GM19351 (cell line): ENCODE data around the gene MTUS2.

Source experiments
- ATAC-seq: cut with Tn5 transposase; IDR thresholded peaks from one replicate; pipeline ENCODE4 v1.9.1; 2021; ENCODE audit warnings: mild to moderate bottlenecking, moderate library complexity; ENCODE audit not compliant: unreplicated experiment

Gene MTUS2

DNA sequence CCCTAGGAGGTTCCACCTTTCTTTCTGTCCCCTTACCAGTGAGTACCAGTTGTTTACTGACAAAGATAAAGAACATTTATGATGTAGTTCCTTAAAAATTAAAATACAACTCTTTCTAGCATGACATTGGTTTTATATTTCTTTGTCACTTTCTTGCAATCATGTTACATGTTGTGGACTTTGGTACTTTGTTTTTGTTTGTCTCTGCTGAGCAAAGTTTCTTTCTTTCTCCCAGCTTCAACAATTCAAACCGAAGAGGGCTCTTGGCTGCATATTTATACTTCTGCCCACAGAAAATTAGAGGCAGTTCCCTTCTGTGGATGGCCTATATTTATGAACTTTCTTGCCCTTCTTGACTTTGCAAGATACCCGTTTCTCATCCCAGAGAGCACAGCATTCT is 201.2 kb downstream of the MTUS2 start:
- no peak for ATAC-seq

DNA sequence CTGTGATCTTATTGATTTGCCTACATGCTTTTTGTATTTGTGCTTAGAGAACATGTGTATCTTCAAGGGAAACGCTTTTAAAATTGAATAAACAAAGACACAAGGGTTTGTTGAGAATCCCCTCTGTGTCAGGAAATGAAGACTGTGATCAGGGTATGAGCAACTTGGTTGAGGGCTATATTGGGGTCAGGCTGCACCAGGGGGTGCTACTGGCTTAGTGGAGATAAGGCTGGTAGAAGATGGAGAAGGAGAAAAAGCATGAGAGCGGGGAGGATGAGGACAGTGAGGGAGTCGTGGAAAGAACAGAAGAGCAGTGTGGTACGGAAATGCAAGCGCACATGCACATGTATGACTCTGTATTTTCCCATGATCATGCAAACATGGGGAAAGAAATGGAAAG is 201.6 kb downstream of the MTUS2 start:
- no peak for ATAC-seq

DNA sequence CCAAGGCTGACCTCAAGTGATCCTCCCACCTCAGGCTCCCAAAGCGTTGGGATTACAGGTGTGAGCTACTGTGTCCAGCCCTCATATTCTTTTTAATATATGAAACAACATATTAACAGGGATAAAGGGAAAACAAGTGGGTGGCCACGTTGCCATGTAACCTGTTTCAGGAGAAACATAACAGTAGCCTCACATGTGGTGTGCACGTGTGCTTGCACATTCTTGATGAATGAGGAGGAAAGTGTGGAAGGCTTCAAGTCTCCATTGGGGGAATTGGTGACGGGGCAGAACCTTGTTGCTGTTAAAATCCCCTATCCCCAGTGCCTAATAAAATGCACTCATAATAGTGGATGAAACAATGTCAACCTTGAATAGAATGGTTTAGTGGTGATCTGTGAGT is 202.3 kb downstream of the MTUS2 start:
- ATAC-seq = no peak

DNA sequence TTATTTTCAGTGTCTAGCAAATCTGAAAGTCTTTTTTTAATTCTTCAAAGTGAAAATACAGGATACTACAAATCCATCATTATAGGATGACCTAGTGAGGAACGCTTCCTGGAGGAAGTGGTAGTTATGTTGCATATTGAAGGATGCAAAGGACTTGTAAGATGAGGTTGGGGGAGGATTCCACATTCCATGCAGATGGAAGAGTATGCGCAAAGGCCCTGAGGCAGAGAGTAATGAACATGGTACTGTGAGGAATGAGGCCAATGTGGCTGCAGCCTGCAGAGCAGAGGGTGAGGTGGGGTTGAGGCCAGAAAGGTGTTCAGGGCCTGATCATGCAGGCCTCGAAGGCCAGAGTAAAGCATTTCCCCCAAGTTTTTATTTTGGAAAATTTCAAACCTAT is 202.8 kb downstream of the MTUS2 start:
- ATAC-seq = no peak

DNA sequence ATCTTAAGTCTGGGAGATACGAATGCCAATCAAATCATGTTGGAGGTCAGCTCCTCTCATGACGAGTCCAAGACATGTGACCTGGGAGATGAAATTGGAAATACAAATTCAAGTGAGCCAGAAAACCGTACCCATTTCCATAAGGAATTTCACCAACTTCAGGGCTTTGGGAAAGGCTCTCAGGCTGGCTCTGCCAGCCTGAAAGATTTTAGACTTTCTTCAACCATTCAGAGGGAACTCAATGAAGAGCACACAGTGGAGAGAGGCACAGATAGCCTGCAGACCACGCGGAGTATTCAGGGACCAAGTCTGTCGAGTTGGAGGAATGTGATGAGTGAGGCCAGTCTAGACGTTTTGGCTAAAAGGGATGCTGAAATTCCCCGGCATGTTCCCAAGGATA is 204.6 kb downstream of the MTUS2 start:
- ATAC-seq = no peak

DNA sequence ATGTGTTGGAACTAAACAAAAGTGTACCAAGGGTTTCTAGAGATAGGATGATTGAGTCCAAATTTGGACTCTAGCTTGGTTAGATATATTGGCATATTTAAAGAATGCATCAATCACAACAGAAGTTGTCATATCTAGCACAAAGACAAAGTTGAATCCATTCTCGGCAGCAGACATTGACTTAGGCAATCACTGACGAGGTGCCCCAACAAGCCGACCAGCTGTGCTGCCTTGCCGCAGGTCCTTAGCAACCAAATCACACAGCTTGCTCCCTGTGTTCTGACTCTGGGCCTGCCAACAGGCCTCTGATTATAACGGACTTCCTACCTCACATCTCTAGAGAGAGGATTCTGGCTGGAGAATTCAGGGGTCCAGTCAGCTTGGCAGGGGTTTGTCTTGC is 208.7 kb downstream of the MTUS2 start:
- no peak for ATAC-seq

DNA sequence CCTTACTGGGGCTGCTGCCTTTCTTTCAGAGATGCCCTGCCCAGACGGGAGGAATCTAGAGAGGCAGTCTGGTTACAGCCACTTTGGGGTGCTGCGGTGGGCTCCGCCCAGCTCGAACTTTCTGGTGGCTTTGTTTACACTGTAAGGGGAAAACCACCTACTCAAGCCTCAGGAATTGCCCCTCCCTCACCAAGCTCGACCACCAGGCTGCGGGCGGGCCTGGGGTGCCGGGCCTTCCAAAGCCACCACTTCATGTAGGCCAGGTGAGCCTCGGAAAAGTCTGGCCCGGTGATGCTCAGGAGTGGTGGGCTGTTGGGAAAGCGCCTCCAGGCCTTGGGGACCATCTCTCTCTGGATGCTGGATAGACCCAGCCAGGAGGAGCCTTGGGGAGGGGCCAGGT is 218.6 kb downstream of the MTUS2 start:
- no peak for ATAC-seq

DNA sequence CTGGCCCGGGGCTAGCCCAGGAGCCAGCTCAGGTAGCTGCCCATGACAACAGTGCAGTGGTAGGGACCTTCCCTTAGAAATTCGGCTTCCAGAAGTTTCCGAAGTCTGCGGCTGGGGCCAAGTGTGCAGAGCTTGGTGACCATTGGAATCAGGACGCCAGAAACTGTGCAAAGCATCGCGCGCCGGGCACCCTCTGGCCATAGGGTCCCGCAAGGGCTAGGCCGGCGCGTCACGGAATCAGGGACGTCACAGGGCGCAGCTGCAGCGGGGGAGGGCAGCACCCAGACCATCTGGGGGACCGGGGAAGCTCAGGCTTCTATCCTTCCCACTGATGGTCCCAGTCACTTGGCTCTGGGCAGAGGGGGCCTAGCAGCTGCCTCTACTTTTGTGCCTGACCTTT is 219.1 kb downstream of the MTUS2 start:
- ATAC-seq = no peak

DNA sequence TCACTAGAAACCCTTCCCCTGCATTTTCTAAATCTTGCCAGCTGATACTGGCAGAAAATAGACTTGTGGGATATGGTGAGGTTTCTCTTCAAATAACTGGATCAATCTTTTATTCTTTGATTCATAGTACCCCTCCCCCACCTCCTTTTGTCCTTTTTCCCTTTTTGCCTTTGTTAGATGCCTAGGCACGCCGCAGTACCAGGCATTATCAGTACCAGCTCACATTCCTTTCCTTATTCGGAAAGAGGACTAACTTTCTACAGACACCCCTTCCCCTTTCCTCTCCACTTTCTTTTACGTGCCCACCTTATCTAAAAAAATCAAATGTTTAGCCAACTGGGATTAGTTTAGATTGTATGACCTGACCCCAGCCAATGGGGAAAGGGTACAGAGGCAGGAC is 226.4 kb downstream of the MTUS2 start:
- no peak for ATAC-seq

DNA sequence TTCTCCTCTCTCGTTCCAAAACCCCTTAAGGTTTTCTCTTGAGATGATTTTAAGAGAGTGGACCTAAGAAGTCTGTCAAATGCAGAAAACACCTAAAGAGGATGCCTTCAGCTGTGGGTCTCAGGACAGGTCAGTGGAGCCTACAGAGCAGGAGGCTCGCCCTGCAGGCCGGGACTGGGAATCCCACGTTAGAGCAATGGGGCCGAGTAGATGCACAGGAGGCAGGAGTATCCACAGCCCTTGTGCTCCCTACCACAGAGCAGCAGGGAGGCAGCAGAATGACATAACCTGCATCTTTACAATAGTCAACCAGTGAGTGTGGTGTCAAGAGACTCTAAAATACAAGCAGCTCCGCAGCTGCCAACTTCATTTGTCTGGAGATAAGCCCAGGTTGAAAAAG is 229.4 kb downstream of the MTUS2 start:
- no peak for ATAC-seq

DNA sequence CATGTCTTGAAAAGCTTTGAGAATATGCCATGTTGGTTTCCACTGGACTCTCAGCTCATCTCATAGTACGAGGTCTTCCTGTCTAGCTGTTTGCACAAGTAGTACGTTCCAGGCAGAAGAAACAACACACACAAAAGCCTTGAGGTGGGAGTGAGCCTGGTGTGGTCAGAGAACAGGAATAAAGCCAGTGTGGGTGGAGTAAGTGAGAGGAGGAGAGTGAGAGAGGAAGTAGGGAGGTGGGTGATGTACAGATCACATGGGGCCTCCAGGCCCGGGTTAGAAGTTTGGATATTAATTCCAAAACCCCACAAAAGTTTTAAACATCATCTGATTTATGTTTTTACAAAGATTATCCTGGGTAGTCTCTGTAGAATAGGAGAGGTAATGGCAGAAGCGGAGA is 230.6 kb downstream of the MTUS2 start:
- ATAC-seq = no peak

DNA sequence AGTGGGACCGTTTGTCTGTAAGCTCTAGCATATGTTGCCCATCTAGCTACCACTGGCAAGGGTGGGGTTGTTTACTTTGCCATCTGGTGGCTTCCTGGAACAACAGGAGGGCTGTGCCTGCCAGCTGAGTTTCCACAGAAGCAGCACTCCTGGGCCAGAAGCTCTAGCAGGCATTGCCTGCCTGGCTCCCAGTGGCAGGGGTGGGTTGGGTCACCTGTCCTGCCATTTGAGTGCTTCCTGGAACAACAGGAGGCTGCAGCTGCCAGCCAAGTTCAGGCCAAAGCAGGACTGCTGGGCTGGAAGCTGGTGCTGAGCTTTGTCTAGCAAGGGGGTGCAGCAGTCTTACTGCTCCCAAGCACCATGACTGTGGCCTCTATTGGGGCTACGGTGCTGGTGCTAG is 239.7 kb downstream of the MTUS2 start:
- no peak for ATAC-seq

DNA sequence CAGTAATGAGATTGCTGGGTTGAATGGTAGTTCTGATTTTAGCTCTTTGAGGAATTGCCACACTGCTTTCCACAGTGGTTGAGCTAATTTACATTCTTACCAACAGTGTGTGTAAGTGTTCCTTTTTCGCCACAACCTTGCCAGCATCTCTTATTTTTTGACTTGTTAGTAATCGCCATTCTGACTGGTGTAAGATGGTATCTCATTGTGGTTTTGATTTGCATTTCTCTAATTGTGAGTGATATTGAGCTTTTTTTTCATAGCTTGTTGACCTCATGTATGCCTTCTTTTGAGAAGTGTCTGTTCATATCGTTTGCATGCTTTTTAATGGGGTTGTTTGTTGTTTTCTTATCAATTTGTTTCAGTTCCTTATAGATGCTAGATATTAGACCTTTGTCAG is 245.0 kb downstream of the MTUS2 start:
- ATAC-seq = no peak

DNA sequence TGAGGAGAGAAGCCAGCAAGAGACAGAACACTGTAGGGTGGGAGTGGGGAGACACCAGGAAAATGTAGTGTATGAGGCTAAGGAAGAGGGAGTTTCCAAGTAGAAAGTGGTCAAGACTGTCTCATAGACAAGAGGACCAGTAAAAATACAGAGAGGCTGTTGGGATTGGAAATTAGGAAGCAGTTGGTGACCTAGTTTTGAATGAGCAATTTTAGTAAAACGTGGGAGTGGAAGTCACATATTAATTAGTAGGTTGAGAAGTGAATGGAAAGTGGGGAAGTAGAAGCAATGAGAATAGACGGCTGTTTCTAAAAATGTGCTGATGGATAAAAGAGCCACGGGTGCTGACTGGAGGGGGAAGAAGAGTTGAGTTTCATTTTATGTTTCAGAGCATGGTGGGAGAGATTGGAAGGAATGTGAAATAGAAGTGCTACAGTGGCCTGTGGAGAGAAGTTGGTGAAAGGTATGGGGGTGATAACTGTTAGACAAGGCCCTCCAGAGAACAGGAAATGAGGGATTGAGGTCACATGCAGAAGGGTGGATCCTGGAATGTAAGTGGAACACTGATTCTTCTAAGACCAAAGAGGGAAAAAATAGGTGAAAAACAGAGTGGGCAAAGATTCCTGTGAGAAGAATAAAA is 247.3 kb downstream of the MTUS2 start:
- no peak for ATAC-seq

DNA sequence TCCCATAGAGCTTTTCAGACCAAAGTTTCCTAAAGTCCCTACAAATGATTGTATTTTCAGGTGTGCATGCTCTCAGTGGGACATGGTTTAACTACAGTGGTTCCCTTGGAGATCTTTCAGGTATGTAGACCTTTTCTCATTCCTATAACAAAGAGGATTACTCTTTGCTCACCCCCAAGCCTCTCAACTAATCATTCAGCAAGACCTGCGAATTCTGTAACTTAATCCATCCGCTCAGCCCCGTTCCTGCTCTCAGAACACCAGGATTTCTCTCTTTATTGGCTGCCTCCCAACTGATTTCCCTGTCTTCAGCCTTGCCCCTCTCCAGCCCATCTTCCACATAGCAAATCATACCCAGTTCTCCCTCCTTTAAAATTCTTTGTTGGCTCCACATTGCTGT is 253.6 kb downstream of the MTUS2 start:
- ATAC-seq = no peak

DNA sequence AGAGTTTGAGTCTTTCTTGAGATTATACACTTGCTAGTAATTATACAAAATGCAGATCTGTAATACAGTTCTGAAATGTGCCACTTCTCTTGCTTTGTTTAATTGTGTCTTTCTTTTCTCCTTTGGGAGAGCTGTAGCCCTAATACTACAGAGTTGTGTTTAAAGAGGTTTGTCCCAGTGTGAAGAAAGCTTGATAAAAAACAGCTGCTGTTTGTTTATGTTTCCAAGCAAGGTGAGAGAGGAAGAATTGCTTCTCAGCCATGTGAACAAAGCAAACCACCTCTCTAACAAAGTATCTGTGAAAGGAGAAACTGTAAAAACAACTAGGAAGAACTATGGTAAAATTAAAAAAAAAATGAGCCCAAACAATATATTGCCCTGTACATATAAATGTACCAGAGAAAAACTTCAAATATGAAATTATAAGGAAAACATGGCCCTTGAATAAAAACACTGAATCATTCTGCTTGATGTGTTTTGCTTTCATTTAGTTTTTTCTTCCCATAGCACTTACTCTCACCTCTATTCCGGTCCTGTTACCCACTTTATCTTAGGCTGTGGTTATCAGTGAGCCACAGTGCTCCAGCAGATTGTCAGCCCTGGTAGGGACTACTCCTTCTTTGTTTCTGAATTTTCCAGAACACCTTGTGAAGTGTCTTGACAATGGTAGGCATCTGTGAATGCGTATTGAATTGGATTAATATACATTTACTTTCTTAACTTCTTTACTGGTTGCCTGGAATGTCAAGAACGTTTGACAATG is 257.1 kb downstream of the MTUS2 start:
- no peak for ATAC-seq

DNA sequence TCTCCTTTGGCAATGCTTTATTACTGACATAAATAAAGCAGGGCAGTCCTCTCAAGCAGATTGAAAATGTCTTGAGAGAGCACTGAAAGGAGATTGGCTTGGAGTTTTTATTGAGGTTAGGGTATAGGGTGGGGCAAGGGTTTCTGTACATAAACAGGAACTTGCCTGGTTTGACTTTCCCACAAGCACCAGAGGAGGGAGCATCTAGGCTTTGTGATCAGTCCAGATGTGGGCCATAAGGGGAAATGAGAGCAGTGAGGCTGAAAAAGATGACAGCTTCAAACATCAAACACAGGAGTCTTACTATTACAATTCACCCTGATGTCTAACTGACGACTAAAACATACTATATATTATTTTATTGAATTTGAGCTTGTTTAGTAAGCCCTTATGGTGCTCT is 260.9 kb downstream of the MTUS2 start:
- ATAC-seq = peak; percentile 98

DNA sequence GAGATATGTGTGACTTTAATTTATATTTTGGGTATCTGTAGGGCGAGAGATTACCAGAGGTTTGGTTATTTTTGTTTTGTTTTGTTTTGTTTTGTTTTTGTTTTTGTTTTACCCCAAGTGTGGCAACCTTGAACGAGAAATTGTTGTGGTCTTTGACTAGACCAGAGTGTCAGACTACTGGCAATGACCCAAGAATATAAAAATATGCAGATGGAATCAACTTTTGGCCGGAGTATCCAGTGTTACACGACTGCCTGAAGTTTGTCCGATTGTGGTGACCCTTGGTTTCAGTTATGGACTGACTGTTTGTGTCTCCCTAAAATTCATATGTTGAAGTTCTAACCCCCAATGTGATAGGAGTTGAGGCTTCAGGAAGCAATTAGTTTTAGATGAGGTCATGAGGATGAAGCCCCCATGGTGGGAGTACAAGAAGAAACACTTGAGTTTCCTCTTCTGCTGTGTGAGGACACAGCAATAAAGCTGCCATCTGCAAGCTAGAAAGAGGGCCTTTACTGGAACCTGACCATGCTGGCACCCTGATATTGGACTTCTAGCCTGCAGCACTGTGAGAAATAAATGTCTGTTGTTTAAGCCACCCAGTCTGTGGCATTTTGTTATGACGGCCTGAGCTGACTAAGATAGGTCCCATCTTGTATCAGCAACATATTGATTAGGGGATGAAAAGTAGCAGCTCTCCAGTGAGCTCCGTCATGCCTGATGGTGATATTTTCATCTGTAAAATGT is 261.7 kb downstream of the MTUS2 start:
- no peak for ATAC-seq

DNA sequence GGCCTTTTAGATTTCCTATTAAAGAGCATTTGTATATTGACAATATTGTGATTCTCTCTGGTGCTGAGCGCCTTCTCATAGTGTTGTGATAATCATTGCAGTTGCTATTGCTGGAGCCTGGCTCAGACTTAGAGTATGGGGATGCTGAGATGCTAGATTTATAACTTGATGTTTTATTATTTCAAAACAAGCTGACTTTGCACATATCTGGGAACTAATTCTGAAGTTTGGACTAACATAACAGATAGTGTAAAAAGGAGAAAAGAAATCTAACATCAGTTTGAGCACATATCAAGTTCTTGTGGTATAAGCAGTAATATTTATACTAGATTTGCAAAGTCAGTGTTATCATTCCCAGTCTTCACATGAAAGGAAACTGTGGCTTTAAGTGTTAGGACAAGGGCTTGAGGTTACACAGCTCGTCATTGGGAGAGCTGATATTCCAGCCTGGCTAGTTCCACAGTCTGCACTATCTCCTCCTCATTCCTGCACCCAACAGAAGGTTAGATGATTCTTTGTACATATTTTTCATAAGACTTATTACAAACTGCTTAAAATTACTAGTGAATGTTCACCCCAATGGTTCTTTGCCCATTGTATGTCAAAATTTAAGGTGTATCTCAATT is 279.8 kb downstream of the MTUS2 start:
- ATAC-seq = no peak

DNA sequence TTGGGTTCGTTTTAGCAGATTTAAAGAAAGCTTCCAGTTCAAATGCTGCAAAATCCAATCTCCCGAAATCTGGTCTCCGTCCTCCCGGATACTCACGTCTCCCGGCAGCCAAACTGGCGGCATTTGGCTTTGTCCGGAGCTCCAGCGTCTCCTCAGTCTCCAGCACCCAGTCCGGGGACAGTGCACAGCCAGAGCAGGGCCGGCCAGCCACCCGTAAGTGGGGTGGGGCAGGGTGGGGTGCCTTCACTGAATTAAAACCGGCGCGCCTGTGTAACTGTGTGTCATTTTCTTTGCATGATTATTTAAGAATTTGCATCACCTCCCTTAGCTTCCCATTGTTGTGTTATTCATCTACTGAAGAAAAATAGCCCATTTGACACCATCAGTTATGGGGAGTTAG is 280.6 kb downstream of the MTUS2 start:
- ATAC-seq = no peak

DNA sequence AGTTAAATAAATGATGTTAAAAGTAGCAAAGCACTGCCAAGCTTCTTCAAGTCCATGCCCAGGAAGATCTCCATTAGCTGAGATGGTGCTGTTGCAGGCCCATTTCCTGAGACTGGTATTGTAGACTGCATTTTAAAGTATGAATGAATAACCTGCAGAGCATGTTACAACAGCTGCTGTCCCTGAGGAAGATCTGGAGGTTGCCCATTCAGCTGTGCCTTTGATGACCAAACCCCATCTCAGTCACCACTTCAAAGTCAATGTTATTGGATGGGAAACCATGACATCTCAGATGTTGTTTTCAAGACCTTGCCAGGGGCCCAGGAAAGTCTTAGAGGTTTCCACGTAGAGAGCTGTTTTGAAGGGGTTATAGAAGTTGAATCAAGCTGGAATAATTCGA is 281.3 kb downstream of the MTUS2 start:
- no peak for ATAC-seq

DNA sequence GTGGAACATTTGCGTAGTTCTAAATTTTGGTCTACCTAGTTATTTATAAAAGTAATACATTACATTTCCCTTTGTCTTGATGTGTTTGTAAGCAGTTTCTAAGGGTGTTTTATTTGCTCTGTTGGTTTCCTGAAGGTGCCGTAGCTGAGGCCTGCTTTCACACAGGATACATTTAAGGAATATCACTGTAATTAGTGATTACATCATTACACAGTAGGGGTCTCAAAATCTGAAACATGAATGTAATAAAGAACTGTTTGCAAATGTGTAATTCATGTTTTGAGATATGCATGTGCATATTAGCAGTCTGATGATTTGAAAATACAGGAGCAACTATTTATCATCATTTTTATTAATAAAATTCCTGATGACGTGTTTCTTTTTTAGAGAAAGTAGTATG is 281.8 kb downstream of the MTUS2 start:
- ATAC-seq = no peak
